Calu3 (cell line): Measurements from ENCODE around the gene SYCP3. TPM values are rescaled to one million over a fixed set of nuclear protein-coding genes. Genes with fewer than 3 reads are reported as not detected.

Source experiments
- BruUV-seq: library from RNA; stranded (reverse); fragments of 400-500 nt; replicated peaks from 2 replicates; lab custom pipeline; 2021; lab: Mats Ljungman, UMichigan
- CTCF ChIA-PET: fragments of 300-600 bp; sonication (Branson Sonifier 250); formaldehyde crosslinking; loops from one replicate; lab custom pipeline; 2022; ENCODE audit warnings: antibody characterized with exemption; lab: Charles Lee
- DNase-seq: peaks from one replicate; pipeline ENCODE4 v3.0.0; 2022
- H3K27ac Mint-ChIP-seq: one replicate; pipeline ENCODE4 v1.8.0; 2022; ENCODE audit warnings: mixed read lengths; ENCODE audit not compliant: unreplicated experiment
- H3K27me3 Mint-ChIP-seq: one replicate; pipeline ENCODE4 v1.8.0; 2022; ENCODE audit warnings: mixed read lengths; ENCODE audit not compliant: unreplicated experiment
- H3K36me3 Mint-ChIP-seq: one replicate; pipeline ENCODE4 v1.8.0; 2022; ENCODE audit warnings: mild to moderate bottlenecking, moderate library complexity, mixed read lengths; ENCODE audit not compliant: insufficient read depth, unreplicated experiment
- H3K4me1 Mint-ChIP-seq: one replicate; pipeline ENCODE4 v1.8.0; 2022; ENCODE audit warnings: mild to moderate bottlenecking, low read depth, mixed read lengths; ENCODE audit not compliant: unreplicated experiment
- H3K4me3 Mint-ChIP-seq: one replicate; pipeline ENCODE4 v1.8.0; 2022; ENCODE audit warnings: mild to moderate bottlenecking, low read depth, moderate library complexity, mixed read lengths; ENCODE audit not compliant: unreplicated experiment
- H3K9me3 Mint-ChIP-seq: one replicate; pipeline ENCODE4 v1.8.0; 2022; ENCODE audit warnings: low read depth, mixed read lengths; ENCODE audit not compliant: unreplicated experiment
- intact Hi-C: fragments of 100-400 bp; cut with micrococcal nuclease; formaldehyde crosslinking; loops from one replicate; pipeline ENCODE4 v1.10.0; 2022; ENCODE audit not compliant: unreplicated experiment
- total RNA-seq: library from RNA; stranded (reverse); gene quantifications from 2 replicates; pipeline ENCODE4 v1.2.3, GENCODE V29; 2022
- TF ChIP-seq, protein P1 (sequence below): fragments of 200-600 bp; IDR thresholded peaks from one replicate; pipeline ENCODE4 v1.8.0; 2022; ENCODE audit warnings: antibody characterized with exemption; ENCODE audit not compliant: unreplicated experiment

The SYCP3 gene
- total RNA-seq, 1 experiment from 2014 or later = 0.12 TPM

DNA sequence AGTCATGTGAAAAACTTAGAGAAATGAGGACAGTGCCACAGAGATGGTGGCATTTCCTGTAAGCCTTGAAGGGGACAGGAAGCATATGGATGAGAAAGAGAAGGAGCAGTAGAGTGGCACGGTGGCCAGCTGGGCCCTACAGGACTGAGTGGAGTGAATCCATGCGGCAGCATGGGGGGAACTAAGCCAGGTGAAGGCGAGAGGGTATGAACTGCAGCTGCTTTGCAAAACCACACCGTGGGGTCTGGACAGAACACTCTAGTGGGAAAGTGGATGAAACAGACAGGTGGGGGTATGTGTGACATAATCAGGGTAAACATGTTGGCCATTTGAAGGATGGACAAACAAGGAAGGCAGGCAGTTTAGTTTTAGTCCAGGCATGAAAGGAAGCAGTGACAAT lies 10.4 kb upstream of the SYCP3 start:
- H3K27me3 Mint-ChIP-seq = no peaks in the 10 kb centered on the region
- TF ChIP-seq, protein P1, sequence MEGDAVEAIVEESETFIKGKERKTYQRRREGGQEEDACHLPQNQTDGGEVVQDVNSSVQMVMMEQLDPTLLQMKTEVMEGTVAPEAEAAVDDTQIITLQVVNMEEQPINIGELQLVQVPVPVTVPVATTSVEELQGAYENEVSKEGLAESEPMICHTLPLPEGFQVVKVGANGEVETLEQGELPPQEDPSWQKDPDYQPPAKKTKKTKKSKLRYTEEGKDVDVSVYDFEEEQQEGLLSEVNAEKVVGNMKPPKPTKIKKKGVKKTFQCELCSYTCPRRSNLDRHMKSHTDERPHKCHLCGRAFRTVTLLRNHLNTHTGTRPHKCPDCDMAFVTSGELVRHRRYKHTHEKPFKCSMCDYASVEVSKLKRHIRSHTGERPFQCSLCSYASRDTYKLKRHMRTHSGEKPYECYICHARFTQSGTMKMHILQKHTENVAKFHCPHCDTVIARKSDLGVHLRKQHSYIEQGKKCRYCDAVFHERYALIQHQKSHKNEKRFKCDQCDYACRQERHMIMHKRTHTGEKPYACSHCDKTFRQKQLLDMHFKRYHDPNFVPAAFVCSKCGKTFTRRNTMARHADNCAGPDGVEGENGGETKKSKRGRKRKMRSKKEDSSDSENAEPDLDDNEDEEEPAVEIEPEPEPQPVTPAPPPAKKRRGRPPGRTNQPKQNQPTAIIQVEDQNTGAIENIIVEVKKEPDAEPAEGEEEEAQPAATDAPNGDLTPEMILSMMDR = no peak
- CTCF ChIA-PET = no interaction called here
- H3K9me3 Mint-ChIP-seq = no peaks in the 10 kb centered on the region
- H3K27ac Mint-ChIP-seq = no peak overlapping the region
- no TSS peak for BruUV-seq
- no peak overlapping the region for H3K4me3 Mint-ChIP-seq
- H3K36me3 Mint-ChIP-seq = peaks cover 18% of the 10 kb centered on the region
- H3K4me1 Mint-ChIP-seq = no peaks in the 10 kb centered on the region
- intact Hi-C loops = no loop called here
- DNase-seq = no peak

DNA sequence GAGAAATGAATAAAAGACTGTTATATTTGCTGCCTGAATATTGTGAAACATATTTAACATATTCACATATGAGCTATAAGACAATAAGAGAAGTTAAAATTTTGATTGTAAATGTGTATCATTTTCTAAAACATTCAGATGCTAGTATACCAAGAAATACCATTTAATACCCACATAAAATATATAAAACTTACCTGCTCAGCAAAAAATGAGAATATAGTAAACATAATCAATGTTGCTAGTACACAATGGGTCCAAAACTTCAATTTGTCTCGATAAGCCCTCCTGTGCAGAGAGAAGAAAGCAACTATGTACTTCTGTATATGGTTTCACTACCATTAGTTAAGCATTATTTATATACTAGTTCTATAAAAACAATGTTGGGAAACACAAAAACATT lies 9.6 kb upstream of the SYCP3 start:
- intact Hi-C loops = no loop called here
- H3K36me3 Mint-ChIP-seq = peaks cover 20% of the 10 kb centered on the region
- TF ChIP-seq, protein P1 = no peak
- BruUV-seq = no TSS peak
- CTCF ChIA-PET = no interaction called here
- H3K4me3 Mint-ChIP-seq = no peak overlapping the region
- no peaks in the 10 kb centered on the region for H3K9me3 Mint-ChIP-seq
- no peaks in the 10 kb centered on the region for H3K27me3 Mint-ChIP-seq
- H3K27ac Mint-ChIP-seq = no peak overlapping the region
- no peak for DNase-seq
- no peaks in the 10 kb centered on the region for H3K4me1 Mint-ChIP-seq

GRCh38 chr12:101747697-101748096 lies 8.4 kb upstream of the SYCP3 start:
- intact Hi-C loops = no loop called here
- CTCF ChIA-PET = no interaction called here
- H3K36me3 Mint-ChIP-seq = peaks cover 20% of the 10 kb centered on the region
- no TSS peak for BruUV-seq
- TF ChIP-seq, protein P1 = no peak
- no peaks in the 10 kb centered on the region for H3K27me3 Mint-ChIP-seq
- H3K4me1 Mint-ChIP-seq = no peaks in the 10 kb centered on the region
- no peak overlapping the region for H3K4me3 Mint-ChIP-seq
- no peak for DNase-seq
- H3K27ac Mint-ChIP-seq = no peak overlapping the region
- no peaks in the 10 kb centered on the region for H3K9me3 Mint-ChIP-seq

DNA sequence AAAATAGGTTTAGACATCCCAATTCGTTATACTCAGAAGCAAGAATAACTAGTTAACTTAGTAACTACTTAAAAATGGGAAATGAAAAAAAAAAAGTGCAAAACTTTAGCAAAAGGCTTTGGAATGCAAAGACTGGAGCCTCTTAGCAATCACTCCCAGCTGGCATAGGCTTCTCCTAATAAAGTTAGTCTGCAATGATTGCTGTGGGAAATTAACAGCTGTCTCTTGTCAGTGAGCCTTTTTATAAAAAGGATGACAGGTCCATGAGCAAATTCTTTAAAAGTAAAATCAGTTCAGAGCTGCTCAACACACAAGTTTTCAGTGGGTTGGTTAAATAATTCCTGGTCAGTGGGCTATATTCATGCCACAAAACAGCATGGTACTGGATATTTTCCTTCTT lies 7.4 kb upstream of the SYCP3 start:
- H3K4me3 Mint-ChIP-seq = no peak overlapping the region
- DNase-seq = no peak
- H3K27me3 Mint-ChIP-seq = no peaks in the 10 kb centered on the region
- no TSS peak for BruUV-seq
- no peak overlapping the region for H3K27ac Mint-ChIP-seq
- H3K36me3 Mint-ChIP-seq = peaks cover 17% of the 10 kb centered on the region
- no peaks in the 10 kb centered on the region for H3K4me1 Mint-ChIP-seq
- CTCF ChIA-PET = no interaction called here
- H3K9me3 Mint-ChIP-seq = no peaks in the 10 kb centered on the region
- TF ChIP-seq, protein P1 = no peak
- intact Hi-C loops = no loop called here
